Ecto neural progenitor cell (in vitro differentiated cells): ENCODE measurements around the gene ATP5PO.

Experiments used
- DNase-seq: peaks from one replicate; pipeline ENCODE4 v3.0.0-alpha.2; 2018; ENCODE audit warnings: low spot score

Gene ATP5PO, protein sequence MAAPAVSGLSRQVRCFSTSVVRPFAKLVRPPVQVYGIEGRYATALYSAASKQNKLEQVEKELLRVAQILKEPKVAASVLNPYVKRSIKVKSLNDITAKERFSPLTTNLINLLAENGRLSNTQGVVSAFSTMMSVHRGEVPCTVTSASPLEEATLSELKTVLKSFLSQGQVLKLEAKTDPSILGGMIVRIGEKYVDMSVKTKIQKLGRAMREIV

DNA sequence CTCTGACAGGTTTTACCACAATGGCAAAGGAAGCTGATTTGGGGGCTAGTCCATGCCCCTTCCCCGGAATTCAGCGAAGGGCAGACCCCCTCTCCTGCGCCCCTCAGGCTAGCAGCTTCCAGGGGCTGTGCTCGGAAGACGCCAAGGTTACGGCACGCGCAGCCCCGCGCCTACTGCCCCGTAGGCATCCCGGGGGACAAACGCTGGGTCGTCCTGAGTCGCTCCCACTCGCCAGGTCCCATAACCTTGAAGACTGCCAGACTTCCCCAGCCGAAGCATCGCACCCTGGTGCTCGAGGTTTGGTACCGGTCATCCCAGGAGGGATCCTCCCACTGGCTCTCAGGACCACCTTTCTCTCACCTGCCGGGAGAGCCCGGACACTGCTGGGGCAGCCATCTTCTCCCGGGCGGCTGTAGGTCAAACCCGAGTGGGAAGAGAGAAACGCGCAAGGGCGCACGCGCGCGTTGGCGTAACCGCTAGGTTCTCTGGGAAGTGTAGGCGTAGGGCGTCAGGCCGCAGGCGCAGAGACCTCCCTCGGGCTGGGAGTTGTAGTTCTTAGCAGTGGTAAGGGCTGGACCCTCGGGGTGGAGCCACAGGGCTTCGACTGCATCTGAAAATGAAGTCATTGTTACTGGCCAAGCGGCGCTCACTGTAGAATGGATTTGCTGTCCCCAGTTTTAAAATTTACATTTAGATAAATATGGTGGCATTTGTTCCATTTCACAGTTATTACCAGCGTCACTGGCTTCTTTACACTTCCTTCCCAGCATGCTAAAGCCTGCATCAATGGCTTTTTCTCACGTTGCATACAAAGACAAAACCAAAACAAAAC is at the start of gene ATP5PO:
Gene ATP5PO (minus strand): TSS at position 437 of the 832 bp plus-strand sequence. CDS start 41 bp downstream, at position 396.
- DNase-seq = peak; percentile 98

- peak; percentile 4 for DNase-seq
Measured at GRCh38 chr21:33964706-33965325, 49.2 kb upstream of the ATP5PO start.

DNA sequence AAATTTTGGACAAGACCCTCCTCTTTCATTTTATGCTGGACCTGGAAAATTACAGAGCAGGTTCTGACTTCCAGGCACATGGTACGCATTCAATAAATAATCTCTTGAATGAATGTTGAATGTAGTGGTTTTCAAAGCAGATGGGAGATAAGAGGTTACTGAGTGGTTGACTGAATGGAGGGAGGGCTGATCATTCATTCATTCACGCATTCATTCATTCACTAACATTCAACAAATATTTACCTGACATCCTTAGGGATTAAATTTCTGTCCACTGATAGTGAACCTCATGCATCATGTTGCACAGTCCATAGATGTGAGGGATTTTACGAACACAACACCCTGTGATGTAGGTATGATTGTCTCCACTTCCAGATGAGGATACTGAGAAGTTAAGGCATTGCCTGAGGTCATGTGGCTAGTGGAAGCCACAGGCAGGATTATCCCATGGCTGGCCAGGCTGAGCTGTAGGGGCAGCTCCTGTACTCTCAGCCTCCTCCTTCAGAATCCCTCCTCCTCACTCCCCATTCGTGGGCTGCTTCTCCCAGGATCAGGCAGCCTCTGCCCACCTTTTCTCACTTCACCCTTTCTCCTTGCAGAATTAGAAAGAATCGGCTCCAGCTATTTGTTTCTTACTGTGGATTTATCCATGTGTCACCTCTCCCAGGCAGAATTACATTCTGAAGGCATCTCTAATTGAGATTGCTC is 48.4 kb upstream of the ATP5PO start:
- peak; percentile 20 for DNase-seq

GRCh38 chr21:33962290-33962689 is 46.7 kb upstream of the ATP5PO start:
- no peak for DNase-seq

DNA sequence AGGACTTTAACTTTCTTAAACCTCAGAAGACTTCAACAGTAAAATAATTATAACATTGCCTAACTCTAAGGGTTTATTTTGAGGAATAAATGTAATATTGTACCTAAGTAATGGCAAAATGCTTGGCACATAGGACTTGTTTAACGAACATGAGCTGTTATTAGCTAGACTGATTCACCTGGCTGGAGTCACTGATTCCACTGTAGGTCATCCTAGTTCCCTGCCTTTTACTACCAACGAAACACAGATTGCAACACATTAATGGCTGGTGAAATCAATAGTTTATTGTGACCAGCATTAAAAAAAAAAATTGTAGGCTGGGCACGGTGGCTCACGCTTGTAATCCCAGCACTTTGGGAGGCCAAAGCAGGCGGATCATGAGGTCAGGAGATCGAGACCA is 45.5 kb upstream of the ATP5PO start:
- DNase-seq = no peak

DNA sequence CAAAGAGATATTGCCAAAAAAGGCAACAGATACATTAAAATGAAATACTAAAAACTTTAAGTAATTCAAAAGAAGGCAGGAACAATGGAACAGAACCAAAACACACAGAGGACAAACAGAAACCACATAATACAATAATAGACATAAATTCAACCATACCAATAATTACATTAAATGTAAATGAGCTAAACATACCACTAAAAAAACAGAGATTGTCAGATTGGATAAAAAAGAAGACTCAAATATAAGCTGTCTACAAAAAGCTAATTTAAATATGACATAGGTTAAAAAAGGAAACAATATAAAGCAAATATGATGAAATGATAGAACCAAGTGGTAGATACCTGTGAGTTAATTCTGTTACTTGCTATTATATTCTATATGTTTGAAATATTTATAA is 44.1 kb upstream of the ATP5PO start:
- no peak for DNase-seq

GRCh38 chr21:33954395-33954794 is 38.8 kb upstream of the ATP5PO start:
- DNase-seq = no peak

DNA sequence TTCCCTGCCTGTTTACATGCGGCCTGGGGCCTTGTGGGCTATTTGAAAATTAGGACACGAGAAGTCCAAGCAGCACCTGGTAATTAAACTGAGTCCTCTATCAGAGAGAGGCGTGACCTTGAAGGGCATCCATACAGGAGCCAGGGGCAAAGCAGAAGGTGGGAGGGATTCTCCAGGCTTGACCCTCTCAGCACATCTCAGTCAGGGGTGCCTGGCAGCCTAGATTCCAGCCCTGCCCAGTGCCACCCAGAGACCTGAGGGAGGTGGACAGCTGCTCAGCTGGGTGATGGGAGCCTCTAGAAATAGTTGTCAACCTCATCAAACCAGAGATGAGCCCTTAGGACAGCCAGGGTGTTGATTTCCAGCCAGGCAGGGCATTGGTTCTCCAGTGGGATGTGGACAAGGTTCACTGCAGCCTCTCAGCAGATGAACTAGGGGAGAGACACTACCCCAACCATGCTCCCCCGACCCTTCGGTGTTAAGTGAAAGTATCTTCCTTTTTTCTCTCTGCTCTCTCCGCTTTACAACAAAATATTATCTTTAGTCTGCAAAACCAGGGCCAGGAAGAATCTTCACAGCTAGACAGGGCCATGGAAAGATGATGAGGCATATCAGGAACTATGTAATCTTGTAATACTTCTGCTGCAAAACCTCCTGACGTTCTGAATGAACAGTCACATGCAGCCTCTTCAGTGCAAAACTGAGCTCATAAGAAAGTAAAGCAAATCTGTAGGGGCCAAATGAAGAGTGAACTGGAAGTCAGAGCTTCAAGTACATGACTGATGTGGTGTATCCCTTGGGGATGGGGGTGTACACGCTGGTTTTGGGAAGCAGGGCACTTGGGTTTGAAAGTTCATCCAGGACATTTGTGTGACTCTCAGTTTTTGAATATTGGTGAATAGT is 35.9 kb upstream of the ATP5PO start:
- no peak for DNase-seq

GRCh38 chr21:33950431-33951079 is 35.0 kb upstream of the ATP5PO start:
- DNase-seq = no peak

GRCh38 chr21:33949516-33950430 is 34.2 kb upstream of the ATP5PO start:
- DNase-seq = no peak

GRCh38 chr21:33948951-33949444 is 33.4 kb upstream of the ATP5PO start:
- DNase-seq = no peak

- peak; percentile 83 for DNase-seq
Measured at GRCh38 chr21:33948096-33948950, 32.7 kb upstream of the ATP5PO start.

DNA sequence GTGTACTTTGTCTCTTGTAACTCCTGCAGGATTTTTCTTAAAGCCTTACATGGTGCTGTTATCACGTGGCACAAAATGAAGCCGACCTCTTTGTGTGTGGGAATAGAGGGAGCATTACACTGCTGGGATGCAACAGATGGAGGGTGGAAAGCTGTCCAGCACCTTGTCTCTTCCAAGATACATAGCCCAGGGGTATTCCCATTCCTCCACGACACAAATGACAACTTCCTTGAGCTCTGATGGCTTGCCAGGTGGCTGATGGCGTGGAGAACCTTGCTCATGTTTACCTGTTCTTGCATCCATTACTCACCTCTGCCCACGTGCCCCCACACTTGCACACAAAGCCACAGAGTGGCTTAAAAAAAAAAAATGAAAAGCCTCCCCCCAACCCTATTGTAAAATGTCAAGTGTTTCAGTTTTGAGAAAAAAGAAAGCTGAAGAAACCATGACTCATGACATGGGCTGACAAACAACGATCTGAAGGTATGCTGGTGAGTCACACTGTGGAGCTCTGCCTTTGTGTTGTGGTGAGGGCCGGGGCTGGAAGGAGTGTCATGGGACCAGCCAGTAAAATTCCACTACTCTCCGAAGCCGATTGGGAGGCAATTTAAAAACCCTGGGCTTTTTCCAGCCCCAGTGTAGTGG is 32.0 kb upstream of the ATP5PO start:
- peak; percentile 75 for DNase-seq

DNA sequence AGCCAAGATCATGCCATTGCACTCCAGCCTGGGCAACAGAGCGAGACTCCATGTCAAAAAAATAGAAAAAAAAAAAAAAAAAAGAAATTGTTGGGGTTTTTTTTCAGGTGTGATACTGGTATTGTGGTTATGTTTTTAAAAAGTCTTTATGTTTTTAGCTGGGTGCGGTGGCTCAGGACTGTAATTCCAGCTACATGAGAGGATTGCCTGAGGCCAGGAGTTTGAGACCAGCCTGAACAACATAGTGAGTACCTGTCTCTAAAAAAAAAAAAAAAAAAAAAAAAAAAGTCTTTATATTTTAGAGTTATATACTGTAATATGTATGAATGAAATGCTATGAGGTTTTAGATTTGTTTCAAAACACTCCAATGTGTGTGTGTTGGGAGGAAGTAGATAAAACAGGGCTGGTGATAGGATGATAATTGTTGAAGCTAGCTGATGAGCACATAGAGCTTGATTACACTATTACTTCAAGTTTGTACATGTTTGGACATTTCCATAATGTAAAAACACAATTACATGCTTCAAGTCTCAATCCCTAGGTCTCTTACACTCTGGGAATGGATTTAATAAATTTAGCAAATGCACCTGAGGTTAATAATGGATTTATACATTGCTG is 30.2 kb upstream of the ATP5PO start:
- no peak for DNase-seq

- no peak for DNase-seq
Measured at GRCh38 chr21:33944185-33944763, 28.7 kb upstream of the ATP5PO start.

DNA sequence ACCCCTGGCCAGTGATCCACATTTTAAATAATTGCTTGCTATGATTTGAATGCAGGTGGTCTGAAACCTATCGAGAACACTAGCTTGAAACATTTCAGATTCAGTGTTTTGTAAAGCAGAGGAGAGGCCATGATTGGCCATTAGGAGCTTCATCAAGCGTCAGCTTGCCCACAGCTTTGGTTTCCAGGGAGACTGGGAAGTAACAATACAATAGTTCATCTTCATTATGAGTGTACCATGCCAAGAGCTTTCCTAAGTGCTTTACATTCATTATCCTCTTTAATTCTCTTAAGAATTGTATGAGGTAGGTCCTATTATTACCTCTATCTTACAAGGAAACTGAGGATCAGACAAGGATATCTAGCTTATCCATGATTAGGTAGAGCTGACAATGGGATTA is 27.7 kb upstream of the ATP5PO start:
- DNase-seq = no peak

GRCh38 chr21:33942426-33942825 is 26.8 kb upstream of the ATP5PO start:
- DNase-seq = no peak
